Measurements from ENCODE around the gene OR8H3. TPM values are rescaled to one million over a fixed set of nuclear protein-coding genes. Genes with fewer than 3 reads are reported as not detected.
"Not testable (repeated sequence)": the region's sequence is repeated elsewhere in the genome, so short reads cannot be mapped to it uniquely, and the experiment has no call there.

OR8H3 gene, protein sequence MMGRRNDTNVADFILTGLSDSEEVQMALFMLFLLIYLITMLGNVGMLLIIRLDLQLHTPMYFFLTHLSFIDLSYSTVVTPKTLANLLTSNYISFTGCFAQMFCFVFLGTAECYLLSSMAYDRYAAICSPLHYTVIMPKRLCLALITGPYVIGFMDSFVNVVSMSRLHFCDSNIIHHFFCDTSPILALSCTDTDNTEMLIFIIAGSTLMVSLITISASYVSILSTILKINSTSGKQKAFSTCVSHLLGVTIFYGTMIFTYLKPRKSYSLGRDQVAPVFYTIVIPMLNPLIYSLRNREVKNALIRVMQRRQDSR
- total RNA-seq (2014; rRNA removed; shearing (Covaris generic)): not detected in 2 replicates

GRCh38 chr11:56122073-56122472 lies at the start of gene OR8H3:
Gene OR8H3, plus strand, starts transcription at chr11:56122373. Its CDS starts 0 bp downstream, at chr11:56122373.
- in situ Hi-C loops (cut with HindIII; ENCODE audit: low sequenced_read_pairs): no loop called here
- DNase-seq (ENCODE audit: low spot score): no peak

DNA sequence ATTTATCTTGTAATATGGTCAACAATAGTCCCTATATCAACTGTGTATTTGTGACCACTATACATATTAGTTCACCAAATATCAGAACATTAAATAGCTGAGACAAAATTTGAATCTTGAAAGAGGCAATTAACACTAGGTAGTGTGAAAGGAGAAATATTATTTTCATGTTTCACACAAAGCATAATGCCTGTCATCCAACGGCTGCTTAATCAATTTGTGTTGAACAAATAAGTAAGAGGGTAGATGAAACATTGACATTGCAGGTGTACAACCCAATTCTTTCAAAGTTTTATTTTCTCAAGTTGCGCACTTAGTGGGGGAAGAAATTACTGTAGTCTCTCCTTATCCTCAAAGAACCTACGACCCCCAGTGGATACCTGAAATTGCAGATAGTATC lies 32.5 kb upstream of the OR8H3 start:
- in situ Hi-C loops (cut with HindIII; ENCODE audit: low sequenced_read_pairs): no loop called here
- DNase-seq (ENCODE audit: low spot score): no peak

DNA sequence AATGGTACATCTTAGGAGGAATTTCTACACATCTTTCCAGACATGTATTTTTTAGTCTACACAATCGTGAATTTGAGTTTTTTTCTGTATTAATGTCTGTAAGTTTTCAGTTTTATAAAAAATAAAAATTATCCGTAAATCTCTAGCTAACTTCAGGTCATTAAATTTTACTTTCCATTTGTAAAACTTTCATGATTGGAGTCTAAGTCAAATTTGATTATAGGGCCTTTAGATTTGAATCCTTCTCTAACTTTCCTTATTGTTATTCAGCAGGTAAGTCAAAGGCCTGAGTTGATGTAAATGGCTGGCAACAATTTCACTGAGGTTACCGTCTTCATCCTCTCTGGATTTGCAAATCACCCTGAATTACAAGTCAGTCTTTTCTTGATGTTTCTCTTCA lies 29.2 kb upstream of the OR8H3 start, which contains the start of gene OR8I2:
Gene OR8I2, plus strand, starts transcription at position 301 of the 400 bp plus-strand sequence. Its CDS starts 0 bp downstream, at position 301.
- no peak for DNase-seq (ENCODE audit: low spot score)
- in situ Hi-C loops (cut with HindIII; ENCODE audit: low sequenced_read_pairs): no loop called here

GRCh38 chr11:56103210-56103737 lies 18.9 kb upstream of the OR8H3 start, which contains the start of gene OR8H2:
Gene OR8H2, plus strand, starts transcription at chr11:56103687. Its CDS starts 1,356 bp downstream, at chr11:56105043.
- in situ Hi-C loops (cut with HindIII; ENCODE audit: low sequenced_read_pairs): no loop called here
- no peak for DNase-seq (ENCODE audit: low spot score)

- in situ Hi-C loops (cut with HindIII; ENCODE audit: low sequenced_read_pairs): no loop called here
- DNase-seq (ENCODE audit: low spot score): no peak
These were observed 18.0 kb downstream of the OR8H3 start, which contains the start of gene OR8J3 for GRCh38 chr11:56140151-56140661. Gene OR8J3, minus strand, starts transcription at chr11:56140201. Its CDS starts 2,483 bp downstream, at chr11:56137718.

DNA sequence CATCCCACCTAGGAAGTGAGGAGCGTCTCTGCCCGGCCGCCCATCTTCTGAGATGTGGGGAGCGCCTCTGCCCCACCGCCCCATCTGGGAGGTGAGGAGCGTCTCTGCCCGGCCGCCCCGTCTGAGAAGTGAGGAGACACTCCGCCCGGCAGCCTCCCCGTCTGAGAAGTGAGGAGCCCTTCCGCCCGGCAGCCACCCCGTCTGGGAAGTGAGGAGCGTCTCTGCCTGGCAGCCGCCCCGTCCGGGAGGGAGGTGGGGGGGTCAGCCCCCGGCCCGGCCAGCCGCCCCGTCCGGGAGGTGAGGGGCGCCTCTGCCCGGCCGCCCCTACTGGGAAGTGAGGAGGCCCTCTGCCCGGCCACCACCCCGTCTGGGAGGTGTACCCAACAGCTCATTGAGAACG lies 21.5 kb downstream of the OR8H3 start:
- DNase-seq (ENCODE audit: low spot score); in situ Hi-C loops (cut with HindIII; ENCODE audit: low sequenced_read_pairs): not testable (repeated sequence)

- DNase-seq (ENCODE audit: low spot score): no peak
- in situ Hi-C loops (cut with HindIII; ENCODE audit: low sequenced_read_pairs): no loop called here
These were observed 29.2 kb downstream of the OR8H3 start for GRCh38 chr11:56151376-56151775.

DNA sequence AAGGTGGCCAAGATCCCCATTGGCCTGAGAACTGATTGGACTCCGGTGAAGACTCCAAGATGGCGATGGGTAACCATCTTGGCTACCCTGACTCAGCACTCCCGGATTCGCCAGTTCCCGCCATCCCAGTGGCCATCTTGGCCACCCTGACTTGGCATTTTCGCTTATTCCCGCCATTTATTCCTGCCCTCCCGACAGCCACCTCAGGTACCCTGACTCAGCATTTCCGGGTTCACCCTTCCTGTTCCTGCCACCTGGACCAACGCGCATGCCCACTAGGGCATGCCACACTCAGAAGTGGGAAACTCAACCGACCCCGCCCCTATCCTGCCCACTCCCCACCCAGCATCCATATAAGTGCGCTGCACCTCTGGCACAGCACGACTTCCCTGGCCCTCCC lies 30.2 kb downstream of the OR8H3 start:
- in situ Hi-C loops (cut with HindIII; ENCODE audit: low sequenced_read_pairs): no loop called here

DNA sequence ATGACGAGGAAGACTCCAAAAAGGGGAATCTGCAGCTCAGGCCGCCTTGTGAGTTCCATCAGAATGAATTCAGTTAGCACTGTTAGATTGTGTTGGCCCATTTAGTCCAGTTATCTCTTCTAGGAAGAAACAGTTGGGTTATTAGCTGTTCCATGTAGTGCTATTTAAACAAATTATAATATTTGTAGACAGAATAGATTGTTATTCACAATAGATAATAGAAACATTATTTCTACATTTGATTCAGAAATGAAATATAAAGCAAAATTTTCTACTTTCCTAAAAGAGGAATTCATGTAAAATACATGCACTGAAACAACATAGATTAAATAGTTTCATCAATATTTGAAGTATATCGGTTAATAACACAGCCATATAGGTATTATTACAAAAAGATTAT lies 38.0 kb downstream of the OR8H3 start, which contains the start of gene OR8K5:
Gene OR8K5, minus strand, starts transcription at position 101 of the 400 bp plus-strand sequence. Its CDS starts 0 bp downstream, at position 101.
- in situ Hi-C loops (cut with HindIII; ENCODE audit: low sequenced_read_pairs): no loop called here
- DNase-seq (ENCODE audit: low spot score): no peak

More for the DNA sequence above, 30.2 kb downstream of the OR8H3 start:
- no peak for DNase-seq (ENCODE audit: low spot score)

DNA sequence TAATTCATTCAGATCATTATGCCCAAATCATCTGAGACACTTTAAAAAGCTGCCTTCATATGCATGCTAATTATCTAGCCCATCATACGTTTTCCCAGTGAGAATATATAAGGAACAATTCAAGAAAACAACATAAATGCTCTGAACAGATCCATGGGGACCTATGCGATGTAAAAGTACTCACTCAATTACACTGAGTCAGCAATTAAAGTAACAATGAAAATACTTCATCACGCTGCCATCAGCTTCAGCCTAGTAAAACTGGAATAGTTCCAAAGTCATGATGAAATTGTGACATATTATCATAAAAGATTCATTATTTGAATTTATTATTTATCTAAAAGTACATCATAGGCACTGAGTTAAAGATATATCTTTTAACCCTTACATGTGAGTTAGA lies 41.6 kb downstream of the OR8H3 start:
- DNase-seq (ENCODE audit: low spot score): no peak
- in situ Hi-C loops (cut with HindIII; ENCODE audit: low sequenced_read_pairs): no loop called here

GRCh38 chr11:56172256-56172830 lies 50.2 kb downstream of the OR8H3 start:
- in situ Hi-C loops (cut with HindIII; ENCODE audit: low sequenced_read_pairs): no loop called here
- DNase-seq (ENCODE audit: low spot score): no peak

Other genes with a start within 250 kb of the OR8H3 start
- 0.18 TPM in 1 of 2 replicates, not detected in the other for gene TRIM51, start 239.1 kb upstream of the OR8H3 start, total RNA-seq (2014; rRNA removed; shearing (Covaris generic))
- not detected in 2 replicates for gene OR5W2, start 207.8 kb upstream of the OR8H3 start, total RNA-seq (2014; rRNA removed; shearing (Covaris generic))
- gene OR5I1, start 186.0 kb upstream of the OR8H3 start, total RNA-seq (2014; rRNA removed; shearing (Covaris generic)): not detected in 2 replicates
- not detected in 2 replicates for gene OR10AG1, start 152.4 kb upstream of the OR8H3 start, total RNA-seq (2014; rRNA removed; shearing (Covaris generic))
- not detected in 2 replicates for gene OR5F1, start 127.7 kb upstream of the OR8H3 start, total RNA-seq (2014; rRNA removed; shearing (Covaris generic))
- gene OR5AS1, start 94.7 kb upstream of the OR8H3 start, total RNA-seq (2014; rRNA removed; shearing (Covaris generic)): not detected in 2 replicates
- not detected in 2 replicates for gene OR8I2, start 29.1 kb upstream of the OR8H3 start, total RNA-seq (2014; rRNA removed; shearing (Covaris generic))
- not detected in 2 replicates for gene OR8H2, start 18.7 kb upstream of the OR8H3 start, total RNA-seq (2014; rRNA removed; shearing (Covaris generic))
- gene OR8J3, start 17.8 kb downstream of the OR8H3 start, total RNA-seq (2014; rRNA removed; shearing (Covaris generic)): not detected in 2 replicates
- gene OR8K5, start 37.9 kb downstream of the OR8H3 start, total RNA-seq (2014; rRNA removed; shearing (Covaris generic)): not detected in 2 replicates
- gene OR5J2, start 54.2 kb downstream of the OR8H3 start, total RNA-seq (2014; rRNA removed; shearing (Covaris generic)): not detected in 2 replicates
- not detected in 2 replicates for gene OR5T2, start 111.9 kb downstream of the OR8H3 start, total RNA-seq (2014; rRNA removed; shearing (Covaris generic))
- not detected in 2 replicates for gene OR5T3, start 129.9 kb downstream of the OR8H3 start, total RNA-seq (2014; rRNA removed; shearing (Covaris generic))
- gene OR5T1, start 151.8 kb downstream of the OR8H3 start, total RNA-seq (2014; rRNA removed; shearing (Covaris generic)): not detected in 2 replicates
- not detected in 2 replicates for gene OR8H1, start 169.9 kb downstream of the OR8H3 start, total RNA-seq (2014; rRNA removed; shearing (Covaris generic))
- gene OR8K3, start 192.8 kb downstream of the OR8H3 start, total RNA-seq (2014; rRNA removed; shearing (Covaris generic)): not detected in 2 replicates
- gene OR8K1, start 223.7 kb downstream of the OR8H3 start, total RNA-seq (2014; rRNA removed; shearing (Covaris generic)): not detected in 2 replicates
- not detected in 2 replicates for gene OR8J1, start 231.9 kb downstream of the OR8H3 start, total RNA-seq (2014; rRNA removed; shearing (Covaris generic))